GM19468 (cell line): ENCODE measurements around the gene BCL2.

Experiments used
- ATAC-seq: cut with Tn5 transposase; IDR thresholded peaks from one replicate; pipeline ENCODE4 v1.9.1; 2021; ENCODE audit warnings: mild to moderate bottlenecking, moderate library complexity, moderate number of reproducible peaks; ENCODE audit not compliant: unreplicated experiment; ENCODE audit errors: extremely low read depth

The BCL2 gene

DNA sequence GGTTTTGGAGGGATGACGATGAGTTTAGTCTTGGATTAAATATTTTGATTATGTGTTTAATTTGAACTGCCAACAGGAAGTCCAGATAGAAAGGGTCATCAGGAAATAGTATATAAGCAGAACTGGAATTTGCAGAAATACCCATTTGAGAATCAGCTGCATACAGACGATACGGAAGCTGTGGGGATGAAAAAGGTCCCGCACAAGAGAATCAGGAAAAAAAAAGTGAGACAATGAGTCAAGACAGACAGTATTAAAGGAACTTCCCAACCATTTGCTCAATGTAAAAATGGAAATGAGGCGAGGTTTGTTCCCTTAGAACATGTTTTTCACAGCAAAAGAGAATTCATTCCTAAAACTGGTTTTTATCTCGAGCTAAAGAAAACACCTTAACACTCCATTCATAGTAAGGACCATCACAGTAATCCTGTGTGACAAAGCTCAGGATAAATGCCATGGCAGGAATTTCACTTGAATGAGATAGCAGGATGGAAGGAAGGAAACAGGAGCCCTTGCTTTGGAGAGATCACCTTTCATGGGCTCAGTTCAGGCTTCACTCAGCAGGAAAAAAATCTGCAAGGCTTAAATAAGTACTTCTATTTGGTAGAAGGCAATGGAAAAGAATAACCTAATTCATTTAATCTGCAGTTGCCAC, 29.3 kb downstream of the BCL2 start:
- no peak for ATAC-seq

DNA sequence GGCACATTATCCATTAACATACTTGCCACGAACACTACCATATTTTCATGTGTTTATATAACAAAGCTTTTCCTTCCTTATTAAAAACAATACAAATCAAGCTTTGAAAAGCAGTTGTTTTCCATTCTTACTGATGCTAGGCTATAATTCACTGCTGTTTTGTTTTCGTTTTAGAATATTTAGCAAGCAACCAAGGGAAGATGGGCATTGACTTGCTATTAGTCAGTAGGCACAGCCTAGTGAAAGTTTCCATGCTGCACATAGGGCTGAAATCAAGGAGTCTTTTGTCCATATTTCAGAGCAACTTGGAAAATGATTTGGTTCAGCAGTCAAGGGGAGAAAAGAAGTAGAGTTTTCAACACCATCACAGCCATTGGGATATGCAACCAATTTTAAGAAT, 31.3 kb downstream of the BCL2 start:
- ATAC-seq: no peak

DNA sequence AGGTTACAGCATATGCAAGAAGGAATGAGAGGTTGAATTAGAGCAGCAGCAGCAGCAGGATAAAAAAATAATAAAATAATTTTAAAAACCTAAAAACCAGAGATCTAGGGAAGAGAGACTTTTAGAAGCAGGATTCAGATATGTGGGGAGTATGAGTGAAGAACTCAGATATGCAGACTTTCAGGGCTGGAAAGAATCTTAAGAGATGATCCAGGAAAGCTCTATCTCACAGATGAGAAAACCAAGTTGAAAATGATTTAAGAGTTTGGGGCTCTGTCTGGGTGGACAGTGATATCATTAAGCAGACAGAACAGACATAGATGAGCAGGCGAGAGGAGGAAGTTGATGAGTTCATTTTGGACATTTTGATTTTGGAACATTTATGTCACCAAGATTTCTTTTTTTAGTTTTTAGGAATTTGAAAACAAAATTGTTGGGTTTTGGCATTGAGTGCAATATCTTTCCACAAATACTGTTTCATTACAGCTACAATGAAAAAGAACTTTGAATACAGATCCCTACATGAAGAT, 31.8 kb downstream of the BCL2 start:
- no peak for ATAC-seq

DNA sequence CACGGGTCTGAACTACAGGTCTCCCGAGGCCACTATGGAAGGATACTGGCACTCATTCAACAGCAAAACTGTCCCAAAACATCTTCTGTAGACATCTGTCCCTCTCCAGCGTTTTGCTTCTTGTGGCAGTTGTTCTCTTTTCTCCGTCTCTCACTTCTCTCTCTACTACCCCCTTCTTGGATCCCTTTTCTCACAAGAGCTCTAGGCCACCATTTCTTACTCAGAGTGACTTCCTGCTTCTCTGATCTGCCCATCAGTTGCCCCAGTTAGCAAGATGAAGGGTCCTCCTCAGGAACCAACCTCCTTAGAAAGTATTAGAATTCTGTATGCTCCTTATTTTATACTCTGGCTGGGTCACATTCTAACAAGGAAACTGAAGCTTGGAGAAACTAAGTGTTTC, 32.6 kb downstream of the BCL2 start:
- no peak for ATAC-seq

DNA sequence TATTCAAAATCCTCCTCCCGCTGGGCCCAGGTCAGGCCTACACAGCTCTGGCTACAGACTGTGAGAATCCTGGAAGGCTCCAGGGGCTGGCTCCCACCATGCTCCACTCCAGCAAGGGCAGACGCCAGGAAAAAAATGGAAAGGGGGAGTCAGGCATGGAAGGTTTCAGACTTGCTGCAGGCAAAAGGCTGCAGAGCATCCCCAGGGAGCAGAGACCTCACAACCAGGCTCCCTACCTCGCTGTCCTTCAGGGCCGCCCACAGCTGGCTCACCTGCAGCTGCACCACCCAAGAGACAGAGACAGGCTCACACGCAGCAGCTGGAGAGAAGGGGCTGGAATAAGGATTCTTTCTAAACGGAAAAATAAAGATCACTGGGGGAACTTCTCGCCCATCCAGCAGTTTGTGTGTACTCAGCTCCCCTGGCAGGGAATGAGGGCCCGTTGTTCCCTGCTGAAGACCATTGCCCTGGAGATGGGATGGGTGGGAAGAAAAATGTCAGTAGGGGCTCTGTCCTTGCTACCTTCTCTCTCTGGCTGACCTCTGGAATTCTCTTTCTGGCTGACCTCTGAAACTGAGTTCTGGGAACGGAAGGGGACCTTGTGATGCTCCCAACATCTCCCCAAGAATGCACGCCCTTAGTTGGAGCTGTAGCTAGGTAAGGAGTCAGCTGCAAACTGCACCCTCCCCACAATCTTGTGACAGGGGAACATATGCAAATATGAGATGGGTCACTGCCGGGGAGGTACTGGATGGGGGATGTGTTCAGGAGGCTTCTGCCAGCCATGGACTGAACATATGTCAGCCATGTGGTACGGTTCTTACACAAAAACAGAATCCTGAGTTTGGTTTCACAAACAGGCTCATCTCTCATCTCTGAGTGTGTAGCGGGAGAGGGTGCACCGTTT, 34.5 kb downstream of the BCL2 start:
- peak; percentile 87 for ATAC-seq

DNA sequence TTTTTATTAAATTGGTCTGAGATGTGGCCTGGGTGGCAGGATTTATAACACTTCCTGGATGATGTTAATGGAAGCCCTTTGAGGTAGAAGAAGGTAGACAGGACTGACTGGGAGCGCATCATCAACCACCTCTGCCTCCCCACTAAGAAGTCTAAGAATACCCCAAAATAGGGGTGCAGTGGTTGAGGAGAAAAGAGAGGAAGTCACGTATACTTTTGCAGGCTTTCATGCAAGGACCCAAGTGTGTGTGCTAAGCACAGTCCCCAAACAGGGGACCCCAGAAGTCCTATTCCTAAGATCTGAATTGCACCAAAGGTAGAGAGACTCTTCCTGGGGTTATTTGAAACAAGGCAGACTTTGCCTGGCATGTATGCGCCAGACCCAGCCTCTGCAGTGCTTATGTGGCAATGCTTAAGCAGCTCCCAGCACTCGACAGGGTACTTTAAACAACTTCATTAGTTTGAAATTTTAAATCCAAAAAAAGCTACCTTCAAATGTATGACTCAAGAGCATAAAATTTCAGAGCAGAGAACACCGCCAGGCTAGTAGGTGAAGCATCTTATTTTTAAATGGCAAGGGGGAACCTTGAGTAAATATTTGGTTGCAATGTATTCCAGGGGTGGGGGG, 35.3 kb downstream of the BCL2 start:
- no peak for ATAC-seq

DNA sequence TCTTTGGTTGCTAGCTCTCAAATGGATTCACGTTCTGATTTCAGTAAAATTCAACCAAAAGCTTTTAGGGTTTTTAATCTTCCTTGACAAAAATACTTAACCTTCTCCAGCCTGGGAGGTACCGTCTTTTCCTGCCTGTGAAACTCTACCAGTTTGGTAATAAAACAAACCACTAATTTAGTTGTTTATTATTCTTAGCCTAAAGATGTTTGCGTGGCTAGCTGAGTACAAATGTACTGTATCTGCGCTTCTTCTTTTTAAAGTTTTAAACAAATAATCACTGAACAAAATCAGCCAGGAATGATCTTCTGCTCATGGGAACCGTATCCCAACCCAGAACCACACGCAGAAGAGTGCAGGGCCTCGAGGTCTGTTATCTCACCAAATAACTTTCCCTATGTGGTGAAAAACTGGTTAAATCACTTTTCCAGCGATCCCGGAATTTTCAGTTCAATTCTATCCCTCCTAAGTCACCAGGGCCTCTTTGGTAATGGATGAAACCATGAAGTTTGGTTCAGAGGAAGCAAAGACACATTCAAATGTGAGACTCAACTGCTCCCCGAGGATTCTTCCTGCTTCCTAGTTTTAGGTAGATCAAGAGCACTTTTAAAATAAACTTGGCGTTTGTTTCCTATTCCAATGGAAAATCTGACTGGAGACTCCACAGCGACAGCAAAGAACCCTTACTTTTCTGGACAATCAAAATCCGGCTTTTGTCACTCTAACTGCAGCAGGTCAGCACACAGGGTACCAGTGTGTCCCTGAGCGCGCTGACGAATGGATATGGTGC, 36.1 kb downstream of the BCL2 start:
- no peak for ATAC-seq

DNA sequence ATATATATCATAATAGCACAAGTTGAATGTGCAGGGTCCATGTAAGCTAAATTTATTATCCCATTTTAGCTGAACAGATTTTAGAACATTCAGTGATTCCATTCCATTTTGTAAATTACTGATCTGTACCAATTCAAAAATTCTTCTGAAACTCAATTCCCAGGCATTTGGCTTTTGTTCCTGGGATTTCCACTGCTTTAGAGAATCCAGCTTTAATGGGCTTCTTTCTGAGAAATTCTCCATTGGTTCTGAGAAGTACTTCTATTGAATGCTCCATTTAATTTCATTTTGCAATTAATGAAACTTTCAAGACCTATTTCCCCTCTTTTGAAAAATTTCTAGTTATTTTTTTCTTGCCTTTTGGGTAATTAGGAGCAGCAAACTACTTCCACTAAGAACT, 36.8 kb downstream of the BCL2 start:
- ATAC-seq: no peak

DNA sequence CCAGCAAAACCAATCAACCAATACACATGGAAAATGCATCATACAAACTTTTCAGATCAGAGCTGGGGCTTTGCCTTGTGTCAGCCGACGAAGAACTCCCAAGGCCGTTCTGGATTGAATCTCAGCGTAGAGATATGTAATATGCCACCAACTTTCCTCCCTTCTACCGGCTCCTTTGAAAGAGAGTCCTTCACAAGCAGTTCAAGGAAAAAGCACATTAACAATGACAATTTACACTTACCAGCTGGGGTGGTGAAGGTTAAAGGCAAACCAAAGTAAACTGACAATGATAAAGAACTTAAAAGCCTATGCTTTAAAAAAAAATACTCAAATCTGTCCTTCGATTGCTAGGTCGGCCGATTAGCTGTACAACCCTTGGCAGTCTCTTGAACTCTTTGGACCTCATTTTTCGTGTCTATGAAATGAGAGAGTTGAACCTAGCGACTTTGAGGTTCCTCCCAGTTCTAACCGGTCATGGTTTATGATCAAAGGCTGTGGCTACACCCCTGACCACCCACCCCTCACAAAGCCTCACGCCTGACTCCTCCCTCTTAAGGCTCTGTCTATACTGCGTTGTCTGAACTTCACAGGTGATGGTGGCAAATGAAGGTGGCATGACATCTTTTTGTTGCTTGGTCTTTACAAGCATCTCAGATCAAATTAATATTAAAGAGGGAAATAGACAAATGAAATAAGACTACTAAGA, 46.2 kb downstream of the BCL2 start:
- no peak for ATAC-seq

DNA sequence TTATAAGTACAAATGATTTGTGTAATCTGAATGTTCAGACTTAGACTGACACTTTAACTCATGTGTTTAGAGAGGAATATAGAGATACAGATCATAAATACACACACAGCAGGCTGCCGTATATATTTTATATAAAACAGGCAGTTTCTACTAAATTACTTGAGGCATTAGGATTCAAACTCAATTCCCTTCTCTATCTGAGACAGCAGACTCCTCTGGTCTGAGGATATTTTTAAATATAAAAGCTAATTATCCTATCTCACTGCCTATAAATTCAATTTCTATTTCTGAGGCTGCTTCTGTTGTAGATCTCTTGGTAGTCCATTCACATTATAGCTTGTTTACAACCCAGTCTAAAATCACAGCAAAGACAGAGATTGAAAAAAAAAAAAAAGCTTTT, 46.9 kb downstream of the BCL2 start:
- no peak for ATAC-seq

DNA sequence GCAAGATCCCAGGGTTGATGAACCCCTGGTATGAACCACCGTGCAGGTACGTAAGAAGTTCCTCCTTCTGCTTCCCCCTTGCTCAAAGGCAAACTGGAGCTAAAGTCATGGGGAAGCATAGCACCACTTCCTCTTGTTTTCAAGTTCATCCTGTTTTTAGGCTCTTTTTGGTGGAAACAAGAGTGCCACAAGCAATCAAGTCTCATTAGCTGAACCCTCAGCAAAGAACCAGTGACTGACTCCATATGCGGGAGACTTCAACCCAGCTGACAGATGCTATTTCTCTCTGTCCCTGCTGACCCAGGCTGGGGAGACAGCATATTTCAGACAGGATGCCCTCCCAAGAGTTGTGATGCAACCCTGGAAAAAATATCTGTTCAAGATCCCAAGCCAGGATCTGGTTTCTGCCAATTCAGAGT, 47.7 kb downstream of the BCL2 start:
- no peak for ATAC-seq

DNA sequence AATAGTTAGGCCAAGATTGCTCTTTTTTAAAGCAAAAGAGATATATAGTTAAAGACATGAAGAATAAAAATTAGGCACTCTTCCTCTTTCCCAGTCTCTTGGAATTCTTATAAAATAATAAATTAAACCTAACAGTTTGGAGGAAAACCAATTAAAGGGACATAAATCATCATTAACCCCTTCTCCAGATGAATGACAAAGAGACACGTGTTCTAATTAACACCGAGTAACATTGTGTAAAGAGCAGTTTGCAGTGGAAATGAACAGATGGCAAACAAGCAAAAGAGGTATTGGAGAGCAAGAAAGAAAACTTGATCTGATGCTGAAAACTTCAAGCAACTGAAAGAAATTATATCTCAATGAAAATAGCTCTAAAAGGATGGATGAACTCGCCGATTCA, 48.4 kb downstream of the BCL2 start:
- no peak for ATAC-seq

DNA sequence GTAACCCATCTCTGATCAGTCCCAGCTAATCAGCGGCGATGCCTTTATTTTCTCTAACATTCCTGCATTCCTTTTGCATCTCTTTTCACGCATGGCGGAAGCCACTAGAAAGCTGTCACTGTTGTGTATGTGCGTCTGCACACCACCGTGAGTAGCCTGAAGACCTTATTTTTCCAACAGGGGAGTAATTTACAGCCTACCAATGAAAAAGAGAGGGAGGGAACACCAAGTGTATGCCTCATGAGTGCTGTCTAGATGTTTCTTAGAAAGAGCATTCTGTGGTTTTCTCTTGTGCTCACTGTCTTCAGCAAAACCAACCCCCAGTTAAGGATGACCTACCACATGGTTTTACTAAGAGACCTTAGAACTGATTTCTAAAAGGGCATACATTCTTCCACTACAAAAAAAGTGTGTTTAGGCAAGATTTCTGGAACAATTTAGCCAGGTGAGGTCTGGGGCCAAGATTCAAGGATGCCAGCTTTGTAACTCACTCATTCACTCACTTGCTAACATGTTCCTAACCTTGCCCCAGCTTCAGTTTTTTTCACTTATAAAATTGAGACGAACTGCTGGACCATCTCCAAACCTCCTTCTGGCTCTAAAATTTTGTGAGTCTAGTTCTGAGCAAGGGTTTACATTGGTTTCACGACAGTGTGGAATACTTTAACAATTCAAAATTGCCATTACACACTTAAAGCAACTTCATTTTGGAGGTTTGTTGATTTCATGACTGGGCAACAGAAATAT, 51.4 kb downstream of the BCL2 start:
- no peak for ATAC-seq

DNA sequence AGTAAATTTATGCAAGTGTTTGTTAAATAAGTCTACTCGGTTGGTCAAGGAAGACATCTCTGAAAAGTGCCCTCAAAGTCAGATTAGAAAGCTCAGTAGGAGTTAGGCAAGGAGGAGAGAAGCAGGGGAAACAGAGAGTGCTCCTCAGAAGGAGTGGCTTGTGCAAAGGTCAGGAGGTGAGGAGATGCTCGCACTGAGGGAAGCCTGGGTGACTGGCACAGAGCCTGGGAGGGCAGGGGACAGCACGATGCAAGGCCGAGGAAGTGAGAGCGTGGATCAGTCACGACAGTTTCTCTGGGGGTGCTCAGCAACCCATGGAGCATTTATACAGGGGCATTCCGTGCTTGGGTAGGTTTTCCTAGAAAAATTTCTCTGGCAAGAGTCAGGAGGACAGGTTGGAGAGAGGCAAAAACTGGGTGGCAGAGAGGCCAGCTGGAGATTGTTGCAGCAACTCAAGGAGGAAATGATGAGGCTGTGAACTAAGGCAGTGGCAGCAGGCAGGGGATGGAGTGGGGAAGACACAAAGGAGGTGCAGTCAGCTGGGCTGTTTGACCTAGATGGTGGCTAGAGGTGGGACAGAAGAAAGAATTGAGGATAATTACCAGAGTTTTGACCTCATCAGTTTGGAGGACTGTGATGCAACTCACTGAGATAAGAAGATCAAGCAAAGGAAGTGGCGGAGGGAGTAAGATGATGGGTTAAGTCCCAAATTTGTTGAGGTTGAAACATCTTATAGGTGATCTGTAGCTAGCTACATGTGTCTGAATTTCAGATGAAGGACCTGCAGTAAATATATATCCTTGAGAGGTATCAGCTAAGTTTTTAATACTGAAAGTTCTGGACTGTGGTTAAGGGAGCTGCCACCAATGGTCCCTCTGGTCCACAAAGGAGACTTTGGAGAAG, 52.4 kb downstream of the BCL2 start:
- no peak for ATAC-seq

DNA sequence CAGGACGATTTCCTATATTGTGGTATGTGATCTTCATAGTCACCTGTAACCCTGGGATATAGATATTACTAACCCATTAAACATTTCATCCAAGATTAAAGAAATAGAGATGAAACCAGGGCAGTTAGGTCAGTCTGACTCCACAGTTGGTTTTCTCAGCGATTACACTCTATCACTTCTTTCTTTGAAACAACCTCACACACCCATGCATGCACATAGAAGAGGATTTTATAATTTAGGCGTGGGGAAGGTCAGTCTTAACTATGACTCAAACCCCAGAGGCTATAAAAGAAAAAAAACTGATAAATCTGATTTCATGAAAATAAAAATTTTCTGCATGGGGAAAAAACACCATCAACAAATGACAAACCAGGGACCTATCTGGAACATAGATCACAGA, 54.2 kb downstream of the BCL2 start:
- ATAC-seq: no peak

DNA sequence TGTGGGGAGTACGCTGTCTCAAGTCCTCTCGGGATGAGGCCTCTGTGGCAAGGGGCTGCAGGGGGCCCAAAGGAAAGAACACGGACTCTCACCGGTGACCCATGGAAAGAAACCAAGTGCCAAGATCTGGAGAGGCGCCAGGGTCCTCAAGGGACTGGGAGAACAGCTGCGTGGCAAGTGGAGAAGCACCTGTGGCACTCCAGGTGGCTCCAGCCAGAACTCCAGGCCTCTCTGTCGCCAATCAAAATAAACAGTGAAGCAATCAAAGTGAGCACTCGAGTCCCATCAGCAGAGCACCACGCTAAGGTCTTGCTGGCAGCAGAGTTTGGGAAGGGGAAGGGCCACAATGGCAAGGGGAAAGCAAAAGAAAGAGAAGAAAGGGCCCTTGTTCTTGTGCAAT, 54.7 kb downstream of the BCL2 start:
- no peak for ATAC-seq

DNA sequence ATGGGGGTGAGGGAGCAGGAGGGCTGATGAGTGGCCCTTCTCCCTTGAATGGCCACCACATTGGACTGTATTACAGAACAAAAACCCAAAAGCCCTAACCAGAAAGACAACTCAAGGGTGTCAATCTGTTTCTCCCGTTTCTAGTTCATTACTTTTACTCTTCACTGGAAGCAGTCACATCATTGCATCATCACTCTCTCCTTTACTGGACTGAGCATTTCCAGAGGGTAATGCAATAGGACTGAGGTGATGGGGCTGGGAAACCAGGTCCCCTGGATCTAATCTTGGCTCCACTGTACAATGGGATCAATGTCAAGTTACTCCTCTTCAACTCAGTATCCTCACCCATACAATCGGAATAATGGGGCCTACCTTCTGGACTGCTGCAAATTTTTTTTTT, 56.1 kb downstream of the BCL2 start:
- no peak for ATAC-seq
